Mesothelial cell of epicardium (in vitro differentiated cells): ENCODE measurements around the gene CEP78. TPM values are rescaled to one million over a fixed set of nuclear protein-coding genes. Genes with fewer than 3 reads are reported as not detected.
"Not testable (repeated sequence)": the region's sequence is repeated elsewhere in the genome, so short reads cannot be mapped to it uniquely, and the experiment has no call there.

Source experiments
- DNase-seq, 2 experiments: peaks; one replicate each; pipeline ENCODE4 v3.0.0; 2021; ENCODE audit warnings: low spot score in 2 of 2; ENCODE audit not compliant: unreplicated experiment in 2 of 2
- H3K27ac Mint-ChIP-seq: 2 replicates; pipeline ENCODE4 v1.8.0; 2021; ENCODE audit warnings: mixed read lengths
- H3K27me3 Mint-ChIP-seq: 2 replicates; pipeline ENCODE4 v1.8.0; 2021; ENCODE audit warnings: low read depth, mixed read lengths
- H3K36me3 Mint-ChIP-seq: 2 replicates; pipeline ENCODE4 v1.8.0; 2021; ENCODE audit warnings: mixed read lengths
- H3K4me1 Mint-ChIP-seq: 2 replicates; pipeline ENCODE4 v1.8.0; 2021; ENCODE audit warnings: mixed read lengths
- H3K4me3 Mint-ChIP-seq: 2 replicates; pipeline ENCODE4 v1.8.0; 2021; ENCODE audit warnings: mild to moderate bottlenecking, moderate library complexity, mixed read lengths
- H3K9me3 Mint-ChIP-seq: 2 replicates; pipeline ENCODE4 v1.8.0; 2021; ENCODE audit warnings: mixed read lengths
- CTCF ChIP-seq: fragments of 200-600 bp; sonication (generic); IDR thresholded peaks from one replicate; pipeline ENCODE4 v1.5.0; 2021; ENCODE audit warnings: antibody characterized with exemption; ENCODE audit not compliant: unreplicated experiment
- total RNA-seq: library from RNA; stranded (reverse); gene quantifications from 3 replicates; pipeline ENCODE4 v1.2.1, GENCODE V29; 2021

The CEP78 gene
- total RNA-seq, 1 donor from 2014 or later, result 40.9 TPM

DNA sequence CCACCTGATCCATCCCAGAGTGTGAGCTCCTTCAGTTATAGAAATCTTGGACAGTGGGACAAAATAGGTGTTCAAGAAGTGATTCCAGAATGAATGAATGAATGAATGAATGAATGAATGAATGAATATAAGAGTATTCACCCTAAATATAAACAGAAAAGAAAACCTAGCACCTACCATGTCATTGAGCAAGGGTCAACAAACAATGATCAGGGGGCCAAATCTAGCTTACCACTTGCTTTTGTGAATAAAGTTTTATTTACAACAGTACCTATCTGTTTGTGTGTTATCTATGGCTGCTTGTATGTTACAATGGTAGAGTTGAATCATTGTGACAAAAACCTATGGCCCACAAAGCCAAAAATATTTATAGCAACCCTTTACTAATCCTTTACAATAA lies 43.9 kb upstream of the CEP78 start:
- no peaks in the 10 kb centered on the region for H3K4me1 Mint-ChIP-seq
- no peaks in the 10 kb centered on the region for H3K36me3 Mint-ChIP-seq
- H3K27me3 Mint-ChIP-seq, result peaks cover 11% of the 10 kb centered on the region
- DNase-seq, result no peak
- TF ChIP-seq CTCF, result no peak
- no peaks in the 10 kb centered on the region for H3K9me3 Mint-ChIP-seq
- H3K4me3 Mint-ChIP-seq, result no peak overlapping the region
- no peak overlapping the region for H3K27ac Mint-ChIP-seq

DNA sequence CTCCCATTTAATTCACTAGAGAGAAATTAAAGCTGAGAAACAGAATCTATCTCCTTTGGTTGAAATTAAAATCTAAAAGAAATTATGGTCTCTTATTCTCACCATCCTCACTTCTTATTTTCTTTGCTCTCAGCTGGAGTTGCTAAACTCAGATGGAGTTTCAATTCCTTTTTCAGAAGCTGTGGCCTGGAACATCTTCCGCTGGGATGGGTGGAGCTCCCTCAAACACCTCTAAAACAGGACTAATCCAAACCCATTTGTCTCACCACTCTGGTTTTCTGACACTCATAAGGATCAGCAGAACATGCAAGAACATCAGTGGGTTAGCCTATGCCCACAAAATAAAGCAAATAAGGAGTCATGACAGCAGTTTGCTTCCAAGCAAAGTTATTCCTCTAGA lies 39.6 kb upstream of the CEP78 start:
- peaks cover 7% of the 10 kb centered on the region for H3K27me3 Mint-ChIP-seq
- H3K4me1 Mint-ChIP-seq, result no peaks in the 10 kb centered on the region
- H3K4me3 Mint-ChIP-seq, result no peak overlapping the region
- no peaks in the 10 kb centered on the region for H3K36me3 Mint-ChIP-seq
- TF ChIP-seq CTCF, result no peak
- H3K27ac Mint-ChIP-seq, result no peak overlapping the region
- no peak for DNase-seq
- peaks cover 7% of the 10 kb centered on the region for H3K9me3 Mint-ChIP-seq

- H3K4me3 Mint-ChIP-seq, H3K4me1 Mint-ChIP-seq, DNase-seq, H3K36me3 Mint-ChIP-seq, H3K27ac Mint-ChIP-seq: not testable (repeated sequence)
- Mint-ChIP-seq H3K9me3 (peaks cover 24% of the 10 kb centered on the region), H3K27me3 (peaks cover 25% of the 10 kb centered on the region)
Observed at GRCh38 chr9:78201158-78201777, 34.6 kb upstream of the CEP78 start.

- TF ChIP-seq CTCF, result no peak
- no peak overlapping the region for H3K4me3 Mint-ChIP-seq
- no peak overlapping the region for H3K27ac Mint-ChIP-seq
- peaks cover 13% of the 10 kb centered on the region for H3K9me3 Mint-ChIP-seq
- no peak for DNase-seq
- peaks cover 31% of the 10 kb centered on the region for H3K27me3 Mint-ChIP-seq
- no peaks in the 10 kb centered on the region for H3K36me3 Mint-ChIP-seq
- peaks cover 2% of the 10 kb centered on the region for H3K4me1 Mint-ChIP-seq
Observed at GRCh38 chr9:78207319-78207718, 28.6 kb upstream of the CEP78 start.

DNA sequence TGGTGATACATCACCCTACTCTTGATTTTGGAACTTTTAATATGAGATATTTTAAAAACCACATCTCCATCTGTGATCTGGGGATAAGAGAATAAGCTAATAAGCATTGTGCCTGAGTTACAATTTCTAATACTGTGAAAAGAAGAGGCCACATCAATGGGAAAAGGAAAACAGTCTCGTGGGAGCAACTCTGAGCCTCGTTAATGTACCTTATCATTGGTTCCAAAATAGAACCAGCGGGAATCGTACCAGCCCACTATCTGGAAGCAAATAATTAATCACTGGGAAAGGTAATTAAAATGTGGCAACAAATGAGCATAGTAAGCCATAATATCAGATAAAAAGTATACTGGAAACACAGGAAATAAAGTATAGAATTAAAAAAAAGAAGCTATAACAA lies 28.0 kb upstream of the CEP78 start:
- Mint-ChIP-seq H3K27me3 (peaks cover 29% of the 10 kb centered on the region), H3K9me3 (peaks cover 10% of the 10 kb centered on the region), H3K36me3 (no peaks in the 10 kb centered on the region), H3K4me1 (peaks cover 2% of the 10 kb centered on the region), H3K27ac (no peak overlapping the region), H3K4me3 (no peak overlapping the region)
- no peak for TF ChIP-seq CTCF
- no peak for DNase-seq

- H3K36me3 Mint-ChIP-seq, result no peaks in the 10 kb centered on the region
- TF ChIP-seq CTCF, result no peak
- H3K9me3 Mint-ChIP-seq, result no peaks in the 10 kb centered on the region
- no peak for DNase-seq
- H3K4me3 Mint-ChIP-seq, result no peak overlapping the region
- H3K4me1 Mint-ChIP-seq, result peaks cover 4% of the 10 kb centered on the region
- no peak overlapping the region for H3K27ac Mint-ChIP-seq
- peaks cover 18% of the 10 kb centered on the region for H3K27me3 Mint-ChIP-seq
Observed at GRCh38 chr9:78209127-78209526, 26.7 kb upstream of the CEP78 start.
